AG04450 (cell line): ENCODE measurements around the gene GLP2R. TPM values are rescaled to one million over a fixed set of nuclear protein-coding genes. Genes with fewer than 3 reads are reported as not detected.

Source experiments
- CTCF ChIA-PET: fragments of 300-600, 350-600 bp; formaldehyde crosslinking; extraction: SDS; loops from one replicate; lab custom pipeline; 2022; ENCODE audit warnings: antibody characterized with exemption, inconsistent platforms; lab: Charles Lee
- POLR2A ChIA-PET: fragments of 350-600 bp; formaldehyde crosslinking; extraction: SDS; loops from one replicate; lab custom pipeline; 2021; ENCODE audit warnings: antibody characterized with exemption, inconsistent platforms; lab: Yijun Ruan, JAX
- DNase-seq: peaks from one replicate; pipeline ENCODE4 v3.0.0-alpha.2; 2011; ENCODE audit warnings: low read depth, low spot score
- H3K27ac ChIP-seq: one replicate; pipeline ENCODE4 v1.5.1; 2012; ENCODE audit warnings: low read depth, low read length, control low read depth
- H3K27me3 ChIP-seq: one replicate; pipeline ENCODE4 v1.6.0; 2012; ENCODE audit warnings: low read length; ENCODE audit not compliant: control insufficient read depth, insufficient read depth
- H3K4me3 ChIP-seq: 2 replicates; pipeline ENCODE4 v1.5.1; 2011; ENCODE audit warnings: mild to moderate bottlenecking, low read depth, low read length, control low read depth
- H3K9me3 ChIP-seq: 2 replicates; pipeline ENCODE4 v1.5.1; 2012; ENCODE audit warnings: low read length; ENCODE audit not compliant: control insufficient read depth, insufficient read depth
- CTCF ChIP-seq: IDR thresholded peaks from 2 replicates; pipeline ENCODE4 v1.5.1; 2011; ENCODE audit warnings: low read depth, low read length, control low read depth, inconsistent platforms
- polyA plus RNA-seq: library from polyadenylated mRNA; depleted of rRNA; stranded (reverse); fragments of >200 nt; gene quantifications from 2 replicates; pipeline ENCODE4 v1.2.3, GENCODE V29; 2011

The GLP2R gene
- polyA plus RNA-seq, 1 experiment = 0.63 TPM

- DNase-seq = no peak
- ChIA-PET CTCF (interaction anchor here (0.6 kb wide), 2 partner anchors 24 to 1078 kb away, joined by 4 read pairs; no protein-coding TSS in a partner anchor), POLR2A (no interaction called here)
- Histone ChIP-seq H3K4me3 (no peak overlapping the region), H3K9me3 (peaks cover 58% of the 10 kb centered on the region), H3K27ac (no peak overlapping the region), H3K27me3 (no peaks in the 10 kb centered on the region)
- TF ChIP-seq CTCF = no peak
Observed at GRCh38 chr17:9904277-9905077, 78.8 kb downstream of the GLP2R start.

GRCh38 chr17:9905078-9905415 is 79.3 kb downstream of the GLP2R start, which contains the start of gene RCVRN:
Gene RCVRN (minus strand): TSS chr17:9905271. CDS start chr17:9905180, 91 bp downstream.
- no peak within 1 kb of the TSS for H3K27ac ChIP-seq
- H3K9me3 ChIP-seq = peaks cover 56% of the 10 kb centered on the region
- H3K4me3 ChIP-seq = no peak within 1 kb of the TSS
- ChIA-PET POLR2A (no interaction called here), CTCF (interaction anchor here (0.6 to 1.2 kb wide), 3 partner anchors 23 to 1078 kb away, joined by 3 to 4 read pairs (median 4); no protein-coding TSS in a partner anchor)
- TF ChIP-seq CTCF = no peak
- no peaks in the 10 kb centered on the region for H3K27me3 ChIP-seq
- no peak for DNase-seq

- Histone ChIP-seq H3K4me3 (no peak overlapping the region), H3K9me3 (peaks cover 53% of the 10 kb centered on the region), H3K27ac (no peak overlapping the region), H3K27me3 (no peaks in the 10 kb centered on the region)
- POLR2A ChIA-PET = no interaction called here
- TF ChIP-seq CTCF = peak; percentile 25; the same call in 1 of the 2 replicates
- CTCF ChIA-PET = interaction anchor here (1.2 kb wide), 1 partner anchor 712 kb away, joined by 3 read pairs; no protein-coding TSS in a partner anchor
- no peak for DNase-seq
Observed at GRCh38 chr17:9905902-9906301, 80.2 kb downstream of the GLP2R start.

GRCh38 chr17:9906616-9907015 is 80.9 kb downstream of the GLP2R start:
- ChIA-PET CTCF (no interaction called here), POLR2A (no interaction called here)
- Histone ChIP-seq H3K27me3 (no peaks in the 10 kb centered on the region), H3K9me3 (peaks cover 56% of the 10 kb centered on the region), H3K27ac (no peak overlapping the region), H3K4me3 (no peak overlapping the region)
- no peak for DNase-seq
- no peak for TF ChIP-seq CTCF

GRCh38 chr17:9907131-9907530 is 81.4 kb downstream of the GLP2R start:
- no peak for DNase-seq
- ChIA-PET CTCF (no interaction called here), POLR2A (no interaction called here)
- no peak for TF ChIP-seq CTCF
- Histone ChIP-seq H3K9me3 (peaks cover 58% of the 10 kb centered on the region), H3K4me3 (no peak overlapping the region), H3K27ac (no peak overlapping the region), H3K27me3 (no peaks in the 10 kb centered on the region)
